HEK293 (cell line): Measurements from ENCODE around the gene MAP1B.

Experiments used
- CTCF ChIA-PET: fragments of 350-600 bp; formaldehyde crosslinking; extraction: SDS; loops from one replicate; lab custom pipeline; 2021; ENCODE audit warnings: antibody characterized with exemption; lab: Yijun Ruan, JAX
- POLR2A ChIA-PET: fragments of 300-600 bp; formaldehyde crosslinking; extraction: SDS; loops from one replicate; lab custom pipeline; 2020; ENCODE audit warnings: antibody characterized with exemption, inconsistent platforms; lab: Yijun Ruan, JAX
- H3K27ac ChIP-seq: fragments of 200-500 bp; sonication (Bioruptor generic); 2 replicates; pipeline ENCODE4 v1.5.1; 2014; ENCODE audit warnings: low read depth, low read length, control low read depth, inconsistent platforms; ENCODE audit errors: extremely low read depth
- H3K36me3 ChIP-seq, 2 experiments: fragments of 200-500 bp in 1 of 2; sonication (Bioruptor generic) in 1 of 2; 1 replicate in 1 of 2; 2 replicates in 1 of 2; pipeline ENCODE4 v1.5.1; 2014 to 2017; ENCODE audit warnings: inconsistent platforms in 2 of 2, low read length in 2 of 2; ENCODE audit not compliant: control insufficient read depth in 2 of 2, insufficient read depth in 1 of 2
- H3K4me1 ChIP-seq: fragments of 200-500 bp; sonication (Bioruptor generic); 2 replicates; pipeline ENCODE4 v1.5.1; 2014; ENCODE audit warnings: mild to moderate bottlenecking, low read length, inconsistent platforms; ENCODE audit not compliant: control insufficient read depth, insufficient read depth
- H3K4me3 ChIP-seq: 2 replicates; pipeline ENCODE4 v1.5.1; 2011; ENCODE audit warnings: low read depth, mild to moderate bottlenecking, control low read depth, low read length, moderate library complexity
- H3K9me3 ChIP-seq: fragments of 200-500 bp; sonication (Bioruptor generic); 2 replicates; pipeline ENCODE4 v1.5.1; 2014; ENCODE audit warnings: low read depth, low read length, inconsistent platforms; ENCODE audit not compliant: control insufficient read depth, insufficient read depth
- FEZF1 ChIP-seq: fragments of 450-650 bp; formaldehyde crosslinking; IDR thresholded peaks from 2 replicates; pipeline ENCODE4 v1.5.1; 2016; ENCODE audit warnings: missing biosample characterization, missing genetic modification characterization
- GLI2 ChIP-seq: fragments of 450-650 bp; formaldehyde crosslinking; IDR thresholded peaks from 2 replicates; pipeline ENCODE4; 2017; ENCODE audit warnings: missing biosample characterization, missing genetic modification characterization, low read depth, borderline replicate concordance
- HOXC10 ChIP-seq: sonication (generic); formaldehyde crosslinking; IDR thresholded peaks from 2 replicates; pipeline ENCODE4 v1.8.1; 2023; ENCODE audit warnings: mild to moderate bottlenecking, missing genetic modification reagents
- IKZF3 ChIP-seq: fragments of 450-650 bp; IDR thresholded peaks from 2 replicates; pipeline ENCODE4 v1.5.0; 2018; ENCODE audit warnings: missing biosample characterization, mild to moderate bottlenecking, missing genetic modification characterization, moderate library complexity
- OSR2 ChIP-seq: fragments of 450-650 bp; formaldehyde crosslinking; IDR thresholded peaks from 2 replicates; pipeline ENCODE4 v1.5.1; 2016; ENCODE audit warnings: missing biosample characterization, missing genetic modification characterization
- SCRT2 ChIP-seq: fragments of 450-650 bp; formaldehyde crosslinking; IDR thresholded peaks from 2 replicates; pipeline ENCODE4 v1.5.1; 2016; ENCODE audit warnings: missing biosample characterization, missing genetic modification characterization
- SETDB1 ChIP-seq: IDR thresholded peaks from one replicate; pipeline ENCODE4 v1.6.1; 2017; ENCODE audit warnings: mild to moderate bottlenecking, low read length, moderate library complexity, mixed read lengths; ENCODE audit not compliant: insufficient read length
- ZNF146 ChIP-seq: fragments of 450-650 bp; formaldehyde crosslinking; IDR thresholded peaks from 2 replicates; pipeline ENCODE4 v1.5.1; 2016; ENCODE audit warnings: missing biosample characterization, missing genetic modification characterization
- ZNF223 ChIP-seq: fragments of 450-650 bp; formaldehyde crosslinking; IDR thresholded peaks from 2 replicates; pipeline ENCODE4 v1.5.1; 2016; ENCODE audit warnings: missing biosample characterization, missing genetic modification characterization
- ZNF530 ChIP-seq: fragments of 450-650 bp; formaldehyde crosslinking; IDR thresholded peaks from 2 replicates; pipeline ENCODE4 v1.5.1; 2016; ENCODE audit warnings: low read depth, missing biosample characterization, missing genetic modification characterization
- ZSCAN16 ChIP-seq: fragments of 450-650 bp; formaldehyde crosslinking; IDR thresholded peaks from 2 replicates; pipeline ENCODE4 v1.5.1; 2016; ENCODE audit warnings: missing biosample characterization, missing genetic modification characterization
- TF ChIP-seq, protein P1 (sequence below): fragments of 450-650 bp; formaldehyde crosslinking; conservative IDR thresholded peaks from 2 replicates; pipeline ENCODE4 v1.5.1; 2016; ENCODE audit warnings: low read depth, missing biosample characterization, missing genetic modification characterization
- TF ChIP-seq, protein P2 (sequence below): fragments of 450-650 bp; formaldehyde crosslinking; IDR thresholded peaks from 2 replicates; pipeline ENCODE4 v1.5.1; 2016; ENCODE audit warnings: missing biosample characterization, missing genetic modification characterization
- TF ChIP-seq, protein P3 (sequence below): fragments of 450-650 bp; formaldehyde crosslinking; IDR thresholded peaks from 2 replicates; pipeline ENCODE4 v1.5.1; 2016; ENCODE audit warnings: missing biosample characterization, missing genetic modification characterization, borderline replicate concordance
- TF ChIP-seq, protein P4 (sequence below): fragments of 450-650 bp; IDR thresholded peaks from 2 replicates; pipeline ENCODE4 v1.5.1; 2018; ENCODE audit warnings: missing biosample characterization, mild to moderate bottlenecking, missing genetic modification characterization

Gene MAP1B

DNA sequence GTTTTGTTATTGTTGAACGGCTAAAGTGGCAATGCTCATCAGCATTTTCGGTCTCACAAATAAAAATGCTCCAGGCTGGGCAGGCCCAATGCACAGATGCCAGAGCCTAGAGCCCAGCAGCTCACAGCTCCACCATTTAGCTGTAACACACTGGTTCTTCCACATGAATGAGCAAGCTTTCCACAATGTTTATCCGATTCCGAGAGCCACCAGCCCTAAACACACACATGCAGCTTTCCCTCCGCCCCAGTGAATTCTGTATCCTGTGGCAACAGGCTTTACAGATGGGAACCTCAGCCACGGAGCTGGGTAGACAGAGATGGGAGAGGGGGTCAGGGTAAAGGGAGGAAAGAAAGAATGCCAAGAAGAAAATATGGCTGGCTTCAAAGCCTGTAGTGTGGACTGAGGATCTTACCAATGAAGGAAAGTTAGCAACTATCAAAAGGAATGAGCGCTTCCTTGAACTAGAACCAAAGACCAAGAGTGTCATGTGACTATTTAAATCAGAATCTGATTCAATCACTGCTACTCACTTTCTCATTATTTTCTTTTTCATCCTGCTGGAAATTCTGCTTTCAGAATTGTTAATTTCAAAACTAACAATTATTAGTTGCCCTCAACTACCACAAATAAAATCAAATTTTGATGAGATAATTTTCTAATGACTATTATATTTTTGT lies 135.7 kb downstream of the MAP1B start (continued):
- TF ChIP-seq, protein P1, sequence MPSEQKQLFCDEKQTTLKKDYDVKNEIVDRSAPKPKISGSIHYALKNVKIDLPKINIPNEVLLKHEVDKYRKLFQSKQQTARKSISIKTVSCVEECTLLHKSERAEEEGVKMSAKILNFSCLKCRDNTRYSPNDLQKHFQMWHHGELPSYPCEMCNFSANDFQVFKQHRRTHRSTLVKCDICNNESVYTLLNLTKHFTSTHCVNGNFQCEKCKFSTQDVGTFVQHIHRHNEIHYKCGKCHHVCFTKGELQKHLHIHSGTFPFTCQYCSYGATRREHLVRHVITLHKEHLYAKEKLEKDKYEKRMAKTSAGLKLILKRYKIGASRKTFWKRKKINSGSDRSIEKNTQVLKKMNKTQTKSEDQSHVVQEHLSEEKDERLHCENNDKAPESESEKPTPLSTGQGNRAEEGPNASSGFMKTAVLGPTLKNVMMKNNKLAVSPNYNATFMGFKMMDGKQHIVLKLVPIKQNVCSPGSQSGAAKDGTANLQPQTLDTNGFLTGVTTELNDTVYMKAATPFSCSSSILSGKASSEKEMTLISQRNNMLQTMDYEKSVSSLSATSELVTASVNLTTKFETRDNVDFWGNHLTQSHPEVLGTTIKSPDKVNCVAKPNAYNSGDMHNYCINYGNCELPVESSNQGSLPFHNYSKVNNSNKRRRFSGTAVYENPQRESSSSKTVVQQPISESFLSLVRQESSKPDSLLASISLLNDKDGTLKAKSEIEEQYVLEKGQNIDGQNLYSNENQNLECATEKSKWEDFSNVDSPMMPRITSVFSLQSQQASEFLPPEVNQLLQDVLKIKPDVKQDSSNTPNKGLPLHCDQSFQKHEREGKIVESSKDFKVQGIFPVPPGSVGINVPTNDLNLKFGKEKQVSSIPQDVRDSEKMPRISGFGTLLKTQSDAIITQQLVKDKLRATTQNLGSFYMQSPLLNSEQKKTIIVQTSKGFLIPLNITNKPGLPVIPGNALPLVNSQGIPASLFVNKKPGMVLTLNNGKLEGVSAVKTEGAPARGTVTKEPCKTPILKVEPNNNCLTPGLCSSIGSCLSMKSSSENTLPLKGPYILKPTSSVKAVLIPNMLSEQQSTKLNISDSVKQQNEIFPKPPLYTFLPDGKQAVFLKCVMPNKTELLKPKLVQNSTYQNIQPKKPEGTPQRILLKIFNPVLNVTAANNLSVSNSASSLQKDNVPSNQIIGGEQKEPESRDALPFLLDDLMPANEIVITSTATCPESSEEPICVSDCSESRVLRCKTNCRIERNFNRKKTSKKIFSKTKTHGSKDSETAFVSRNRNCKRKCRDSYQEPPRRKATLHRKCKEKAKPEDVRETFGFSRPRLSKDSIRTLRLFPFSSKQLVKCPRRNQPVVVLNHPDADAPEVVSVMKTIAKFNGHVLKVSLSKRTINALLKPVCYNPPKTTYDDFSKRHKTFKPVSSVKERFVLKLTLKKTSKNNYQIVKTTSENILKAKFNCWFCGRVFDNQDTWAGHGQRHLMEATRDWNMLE (tag by site-specific recombination): no peak
- TF ChIP-seq GLI2 (no peak), ZNF223 (tag by site-specific recombination) (no peak), SCRT2 (peak; percentile 70), IKZF3 (tag by site-specific recombination) (no peak), OSR2 (tag by site-specific recombination) (0 out of 2 replicates have a peak, but pooled peaks have one; percentile 10), ZSCAN16 (tag by site-specific recombination) (no peak), FEZF1 (tag by site-specific recombination) (no peak)
- TF ChIP-seq, protein P2, sequence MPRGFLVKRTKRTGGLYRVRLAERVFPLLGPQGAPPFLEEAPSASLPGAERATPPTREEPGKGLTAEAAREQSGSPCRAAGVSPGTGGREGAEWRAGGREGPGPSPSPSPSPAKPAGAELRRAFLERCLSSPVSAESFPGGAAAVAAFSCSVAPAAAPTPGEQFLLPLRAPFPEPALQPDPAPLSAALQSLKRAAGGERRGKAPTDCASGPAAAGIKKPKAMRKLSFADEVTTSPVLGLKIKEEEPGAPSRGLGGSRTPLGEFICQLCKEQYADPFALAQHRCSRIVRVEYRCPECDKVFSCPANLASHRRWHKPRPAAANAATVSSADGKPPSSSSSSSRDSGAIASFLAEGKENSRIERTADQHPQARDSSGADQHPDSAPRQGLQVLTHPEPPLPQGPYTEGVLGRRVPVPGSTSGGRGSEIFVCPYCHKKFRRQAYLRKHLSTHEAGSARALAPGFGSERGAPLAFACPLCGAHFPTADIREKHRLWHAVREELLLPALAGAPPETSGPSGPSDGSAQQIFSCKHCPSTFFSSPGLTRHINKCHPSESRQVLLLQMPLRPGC (tag by site-specific recombination): no peak

DNA sequence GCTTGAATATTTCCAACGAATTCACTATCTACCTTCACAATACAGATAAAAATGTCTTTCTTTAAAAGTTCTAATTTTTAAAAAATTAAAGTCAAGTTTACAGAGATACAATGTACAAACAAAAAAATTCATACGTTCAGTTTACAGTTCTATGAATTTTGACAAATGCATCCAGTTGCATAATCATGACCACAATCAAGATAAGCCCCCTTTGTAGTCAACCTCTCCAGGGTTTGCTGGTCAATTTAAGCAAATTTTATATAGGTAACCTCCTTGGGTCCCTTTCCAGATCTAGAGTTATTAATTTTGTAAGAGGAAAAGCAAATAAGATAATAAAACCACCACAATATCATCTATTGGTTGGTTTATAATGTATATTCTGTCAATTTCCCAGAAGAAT lies 136.4 kb downstream of the MAP1B start:
- Histone ChIP-seq H3K27ac (no peak overlapping the region), H3K9me3 (no peaks in the 10 kb centered on the region), H3K36me3 (no peaks in the 10 kb centered on the region), H3K4me3 (no peak overlapping the region), H3K4me1 (peaks cover 37% of the 10 kb centered on the region)
- POLR2A ChIA-PET: no interaction called here
- TF ChIP-seq, protein P3, sequence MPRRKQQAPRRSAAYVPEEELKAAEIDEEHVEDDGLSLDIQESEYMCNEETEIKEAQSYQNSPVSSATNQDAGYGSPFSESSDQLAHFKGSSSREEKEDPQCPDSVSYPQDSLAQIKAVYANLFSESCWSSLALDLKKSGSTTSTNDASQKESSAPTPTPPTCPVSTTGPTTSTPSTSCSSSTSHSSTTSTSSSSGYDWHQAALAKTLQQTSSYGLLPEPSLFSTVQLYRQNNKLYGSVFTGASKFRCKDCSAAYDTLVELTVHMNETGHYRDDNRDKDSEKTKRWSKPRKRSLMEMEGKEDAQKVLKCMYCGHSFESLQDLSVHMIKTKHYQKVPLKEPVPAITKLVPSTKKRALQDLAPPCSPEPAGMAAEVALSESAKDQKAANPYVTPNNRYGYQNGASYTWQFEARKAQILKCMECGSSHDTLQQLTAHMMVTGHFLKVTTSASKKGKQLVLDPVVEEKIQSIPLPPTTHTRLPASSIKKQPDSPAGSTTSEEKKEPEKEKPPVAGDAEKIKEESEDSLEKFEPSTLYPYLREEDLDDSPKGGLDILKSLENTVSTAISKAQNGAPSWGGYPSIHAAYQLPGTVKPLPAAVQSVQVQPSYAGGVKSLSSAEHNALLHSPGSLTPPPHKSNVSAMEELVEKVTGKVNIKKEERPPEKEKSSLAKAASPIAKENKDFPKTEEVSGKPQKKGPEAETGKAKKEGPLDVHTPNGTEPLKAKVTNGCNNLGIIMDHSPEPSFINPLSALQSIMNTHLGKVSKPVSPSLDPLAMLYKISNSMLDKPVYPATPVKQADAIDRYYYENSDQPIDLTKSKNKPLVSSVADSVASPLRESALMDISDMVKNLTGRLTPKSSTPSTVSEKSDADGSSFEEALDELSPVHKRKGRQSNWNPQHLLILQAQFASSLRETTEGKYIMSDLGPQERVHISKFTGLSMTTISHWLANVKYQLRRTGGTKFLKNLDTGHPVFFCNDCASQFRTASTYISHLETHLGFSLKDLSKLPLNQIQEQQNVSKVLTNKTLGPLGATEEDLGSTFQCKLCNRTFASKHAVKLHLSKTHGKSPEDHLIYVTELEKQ (tag by site-specific recombination): no peak
- no peak for TF ChIP-seq ZNF146 (tag by site-specific recombination)
- no peak for TF ChIP-seq HOXC10 (CRISPR knock-in tag)
- TF ChIP-seq SETDB1: no peak
- TF ChIP-seq ZNF530: no peak
- TF ChIP-seq, protein P4, sequence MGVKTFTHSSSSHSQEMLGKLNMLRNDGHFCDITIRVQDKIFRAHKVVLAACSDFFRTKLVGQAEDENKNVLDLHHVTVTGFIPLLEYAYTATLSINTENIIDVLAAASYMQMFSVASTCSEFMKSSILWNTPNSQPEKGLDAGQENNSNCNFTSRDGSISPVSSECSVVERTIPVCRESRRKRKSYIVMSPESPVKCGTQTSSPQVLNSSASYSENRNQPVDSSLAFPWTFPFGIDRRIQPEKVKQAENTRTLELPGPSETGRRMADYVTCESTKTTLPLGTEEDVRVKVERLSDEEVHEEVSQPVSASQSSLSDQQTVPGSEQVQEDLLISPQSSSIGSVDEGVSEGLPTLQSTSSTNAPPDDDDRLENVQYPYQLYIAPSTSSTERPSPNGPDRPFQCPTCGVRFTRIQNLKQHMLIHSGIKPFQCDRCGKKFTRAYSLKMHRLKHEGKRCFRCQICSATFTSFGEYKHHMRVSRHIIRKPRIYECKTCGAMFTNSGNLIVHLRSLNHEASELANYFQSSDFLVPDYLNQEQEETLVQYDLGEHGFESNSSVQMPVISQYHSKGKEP (tag by site-specific recombination): no peak
- CTCF ChIA-PET: interaction anchor here (2.0 kb wide), 1 partner anchor 10 kb away, joined by 7 read pairs; no protein-coding TSS in a partner anchor
